MCF 10A (cell line): ENCODE data around the gene SERTM1. TPM values are rescaled to one million over a fixed set of nuclear protein-coding genes. Genes with fewer than 3 reads are reported as not detected.

ENCODE experiments used
- BruUV-seq: library from RNA; stranded (reverse); fragments of 400-500 nt; replicated peaks from 2 replicates; lab custom pipeline; 2021; lab: Mats Ljungman, UMichigan
- CTCF ChIA-PET: fragments of 300-600 bp; sonication (Branson Sonifier 250); formaldehyde crosslinking; extraction: SDS; loops from one replicate; lab custom pipeline; 2021; ENCODE audit warnings: antibody characterized with exemption, inconsistent platforms; lab: Yijun Ruan, JAX
- POLR2A ChIA-PET: fragments of 300-600, 350-650 bp; sonication (Branson Sonifier 250); formaldehyde crosslinking; extraction: SDS; loops from one replicate; lab custom pipeline; 2020; ENCODE audit warnings: antibody characterized with exemption, inconsistent platforms; lab: Yijun Ruan, JAX
- DNase-seq: peaks from one replicate; pipeline ENCODE4 v3.0.0-alpha.2; 2018; ENCODE audit not compliant: unreplicated experiment
- H3K27ac Mint-ChIP-seq: one replicate; pipeline ENCODE4 v1.8.0; 2022; ENCODE audit warnings: mild to moderate bottlenecking, low read depth, mixed read lengths; ENCODE audit not compliant: unreplicated experiment
- H3K27me3 Mint-ChIP-seq: one replicate; pipeline ENCODE4 v1.8.0; 2022; ENCODE audit warnings: mixed read lengths; ENCODE audit not compliant: insufficient read depth, unreplicated experiment
- H3K36me3 Mint-ChIP-seq: one replicate; pipeline ENCODE4 v1.8.0; 2022; ENCODE audit warnings: mild to moderate bottlenecking, moderate library complexity, mixed read lengths; ENCODE audit not compliant: insufficient read depth, unreplicated experiment
- H3K4me1 Mint-ChIP-seq: one replicate; pipeline ENCODE4 v1.8.0; 2022; ENCODE audit warnings: mixed read lengths; ENCODE audit not compliant: insufficient read depth, unreplicated experiment
- H3K4me3 Mint-ChIP-seq: one replicate; pipeline ENCODE4 v1.8.0; 2022; ENCODE audit warnings: mild to moderate bottlenecking, moderate library complexity, mixed read lengths; ENCODE audit not compliant: unreplicated experiment
- H3K9me3 Mint-ChIP-seq: one replicate; pipeline ENCODE4 v1.8.0; 2022; ENCODE audit warnings: mixed read lengths; ENCODE audit not compliant: unreplicated experiment
- CTCF ChIP-seq: fragments of 200-600 bp; IDR thresholded peaks from one replicate; pipeline ENCODE4 v1.8.0; 2022; ENCODE audit warnings: antibody characterized with exemption, mild to moderate bottlenecking; ENCODE audit not compliant: unreplicated experiment
- intact Hi-C: fragments of 100-400 bp; cut with micrococcal nuclease; formaldehyde crosslinking; loops from 2 replicates; pipeline ENCODE4 v1.14.1; 2022
- total RNA-seq: library from RNA; stranded (reverse); gene quantifications from 2 replicates; pipeline ENCODE4 v1.2.3, GENCODE V29; 2022

SERTM1 gene
- total RNA-seq, 1 experiment from 2014 or later, result not detected

- BruUV-seq, result no TSS peak
- H3K4me1 Mint-ChIP-seq, result no peaks in the 10 kb centered on the region
- H3K4me3 Mint-ChIP-seq, result no peak overlapping the region
- no peak overlapping the region for H3K27ac Mint-ChIP-seq
- H3K27me3 Mint-ChIP-seq, result no peaks in the 10 kb centered on the region
- DNase-seq, result no peak
- POLR2A ChIA-PET, result no interaction called here
- H3K36me3 Mint-ChIP-seq, result no peaks in the 10 kb centered on the region
- H3K9me3 Mint-ChIP-seq, result peaks cover 16% of the 10 kb centered on the region
- CTCF ChIA-PET, result no interaction called here
- TF ChIP-seq CTCF, result no peak
- intact Hi-C loops, result no loop called here
Measured at GRCh38 chr13:36639610-36640009, 34.2 kb upstream of the SERTM1 start.

- intact Hi-C loops, result no loop called here
- no peak for TF ChIP-seq CTCF
- no TSS peak for BruUV-seq
- peaks cover 7% of the 10 kb centered on the region for H3K9me3 Mint-ChIP-seq
- POLR2A ChIA-PET, result no interaction called here
- no peak overlapping the region for H3K27ac Mint-ChIP-seq
- H3K4me3 Mint-ChIP-seq, result no peak overlapping the region
- DNase-seq, result no peak
- H3K36me3 Mint-ChIP-seq, result no peaks in the 10 kb centered on the region
- H3K4me1 Mint-ChIP-seq, result no peaks in the 10 kb centered on the region
- no peaks in the 10 kb centered on the region for H3K27me3 Mint-ChIP-seq
- CTCF ChIA-PET, result no interaction called here
Measured at GRCh38 chr13:36650611-36651010, 23.2 kb upstream of the SERTM1 start.

GRCh38 chr13:36665630-36666029 lies 8.2 kb upstream of the SERTM1 start:
- H3K4me1 Mint-ChIP-seq, result no peaks in the 10 kb centered on the region

DNA sequence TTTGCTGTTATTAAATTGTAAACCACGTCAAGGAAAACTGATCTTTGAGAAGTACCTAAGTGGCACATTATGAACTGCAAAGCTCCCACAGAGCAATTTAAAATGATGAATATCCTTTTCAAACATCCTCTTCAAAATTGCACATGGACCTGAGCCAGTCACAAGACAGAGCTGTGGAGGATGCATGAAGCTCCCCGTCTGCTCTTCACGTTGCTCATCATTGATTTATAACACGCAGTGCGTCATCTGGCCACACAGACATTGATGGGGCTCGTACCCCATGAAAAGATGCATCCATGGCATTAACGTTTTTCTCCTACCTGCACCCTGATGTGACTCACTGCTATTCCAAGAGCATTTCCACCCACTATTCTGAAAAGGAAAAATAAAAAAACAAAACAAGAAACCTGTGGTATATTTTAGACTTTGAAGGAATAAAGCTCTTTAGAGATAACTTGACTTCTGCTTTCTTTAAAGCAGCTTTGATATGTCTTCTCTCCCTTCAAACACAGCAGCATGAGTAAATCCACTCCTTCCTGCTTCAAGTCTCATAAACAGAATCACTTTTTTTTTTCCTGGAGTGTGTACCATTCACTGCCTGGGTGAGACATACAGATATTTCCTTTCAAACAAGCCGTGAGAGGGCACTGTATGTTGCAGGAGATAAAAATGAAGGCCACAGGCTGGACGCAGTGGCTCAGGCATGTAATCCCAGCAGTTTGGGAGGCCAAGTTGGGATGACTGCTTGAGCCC lies 7.2 kb upstream of the SERTM1 start:
- no peak for DNase-seq
- no TSS peak for BruUV-seq
- Mint-ChIP-seq H3K9me3 (no peaks in the 10 kb centered on the region), H3K27ac (no peak overlapping the region), H3K4me3 (no peak overlapping the region), H3K4me1 (no peaks in the 10 kb centered on the region), H3K27me3 (peaks cover 24% of the 10 kb centered on the region), H3K36me3 (no peaks in the 10 kb centered on the region)
- intact Hi-C loops, result no loop called here
- no peak for TF ChIP-seq CTCF
- ChIA-PET CTCF (interaction anchor here (0.6 to 1.1 kb wide), 2 partner anchors 56 to 67 kb away, joined by 4 read pairs; no protein-coding TSS in a partner anchor), POLR2A (interaction anchor here (0.7 kb wide), 1 partner anchor 184 kb away, joined by 3 read pairs; no protein-coding TSS in a partner anchor)

More at GRCh38 chr13:36665630-36666029, 8.2 kb upstream of the SERTM1 start:
- ChIA-PET CTCF (interaction anchor here (1.1 kb wide), 1 partner anchor 68 kb away, joined by 4 read pairs; no protein-coding TSS in a partner anchor), POLR2A (no interaction called here)
- DNase-seq, result no peak
- H3K36me3 Mint-ChIP-seq, result no peaks in the 10 kb centered on the region
- no peak overlapping the region for H3K4me3 Mint-ChIP-seq
- no peaks in the 10 kb centered on the region for H3K9me3 Mint-ChIP-seq
- intact Hi-C loops, result no loop called here
- H3K27ac Mint-ChIP-seq, result no peak overlapping the region
- no peak for TF ChIP-seq CTCF
- BruUV-seq, result no TSS peak
- peaks cover 24% of the 10 kb centered on the region for H3K27me3 Mint-ChIP-seq
